ENCODE data around the gene BFSP2. TPM values are rescaled to one million over a fixed set of nuclear protein-coding genes. Genes with fewer than 3 reads are reported as not detected.
"Not testable (repeated sequence)": the region's sequence is repeated elsewhere in the genome, so short reads cannot be mapped to it uniquely, and the experiment has no call there.

The BFSP2 gene
- total RNA-seq, 1 donor from 2014 or later: not detected

GRCh38 chr3:133469140-133469731 lies 69.4 kb downstream of the BFSP2 start:
- Mint-ChIP-seq H3K9me3 (no peaks in the 10 kb centered on the region), H3K4me1 (ENCODE audit: unreplicated experiment) (peaks cover 11% of the 10 kb centered on the region), H3K36me3 (no peaks in the 10 kb centered on the region), H3K4me3 (no peak overlapping the region), H3K27ac (no peak overlapping the region), H3K27me3 (peaks cover 18% of the 10 kb centered on the region)
- TF ChIP-seq CTCF (conservative IDR thresholded peaks at IDR 0.05): no peak
- no peak for DNase-seq (ENCODE audit: extremely low spot score, unreplicated experiment)

GRCh38 chr3:133472242-133472641 lies 72.4 kb downstream of the BFSP2 start:
- peaks cover 18% of the 10 kb centered on the region for H3K27me3 Mint-ChIP-seq
- H3K4me3 Mint-ChIP-seq: peak overlapping the region; percentile 53
- no peaks in the 10 kb centered on the region for H3K36me3 Mint-ChIP-seq
- no peak for TF ChIP-seq CTCF (conservative IDR thresholded peaks at IDR 0.05)
- no peak for DNase-seq (ENCODE audit: extremely low spot score, unreplicated experiment)
- no peaks in the 10 kb centered on the region for H3K9me3 Mint-ChIP-seq
- peaks cover 31% of the 10 kb centered on the region for H3K4me1 Mint-ChIP-seq (ENCODE audit: unreplicated experiment)
- no peak overlapping the region for H3K27ac Mint-ChIP-seq

- no peak for TF ChIP-seq CTCF (conservative IDR thresholded peaks at IDR 0.05)
- DNase-seq (ENCODE audit: extremely low spot score, unreplicated experiment): no peak
- no peaks in the 10 kb centered on the region for H3K36me3 Mint-ChIP-seq
- H3K9me3 Mint-ChIP-seq: no peaks in the 10 kb centered on the region
- peak overlapping the region; percentile 23 for H3K27ac Mint-ChIP-seq
- H3K27me3 Mint-ChIP-seq: peaks cover 18% of the 10 kb centered on the region
- H3K4me1 Mint-ChIP-seq (ENCODE audit: unreplicated experiment): peaks cover 35% of the 10 kb centered on the region
- H3K4me3 Mint-ChIP-seq: no peak overlapping the region
These were observed 73.0 kb downstream of the BFSP2 start for GRCh38 chr3:133472889-133473288.

- not testable (repeated sequence) for H3K36me3 Mint-ChIP-seq; H3K4me3 Mint-ChIP-seq; H3K9me3 Mint-ChIP-seq; DNase-seq (ENCODE audit: extremely low spot score, unreplicated experiment)
- peaks cover 42% of the 10 kb centered on the region for H3K4me1 Mint-ChIP-seq (ENCODE audit: unreplicated experiment)
- H3K27ac Mint-ChIP-seq: peak overlapping the region; percentile 23
- peaks cover 18% of the 10 kb centered on the region for H3K27me3 Mint-ChIP-seq
These were observed 73.8 kb downstream of the BFSP2 start for GRCh38 chr3:133473472-133474191.

GRCh38 chr3:133474251-133474801 lies 74.5 kb downstream of the BFSP2 start:
- no peaks in the 10 kb centered on the region for H3K36me3 Mint-ChIP-seq
- peaks cover 46% of the 10 kb centered on the region for H3K4me1 Mint-ChIP-seq (ENCODE audit: unreplicated experiment)
- no peak for TF ChIP-seq CTCF (conservative IDR thresholded peaks at IDR 0.05)
- no peaks in the 10 kb centered on the region for H3K9me3 Mint-ChIP-seq
- H3K27ac Mint-ChIP-seq: peak overlapping the region; percentile 5
- DNase-seq (ENCODE audit: extremely low spot score, unreplicated experiment): no peak
- peaks cover 18% of the 10 kb centered on the region for H3K27me3 Mint-ChIP-seq
- no peak overlapping the region for H3K4me3 Mint-ChIP-seq

- Mint-ChIP-seq H3K4me1 (ENCODE audit: unreplicated experiment) (peaks cover 46% of the 10 kb centered on the region), H3K4me3 (no peak overlapping the region), H3K27ac (peak overlapping the region; percentile 24), H3K36me3 (no peaks in the 10 kb centered on the region), H3K9me3 (no peaks in the 10 kb centered on the region), H3K27me3 (peaks cover 18% of the 10 kb centered on the region)
- no peak for DNase-seq (ENCODE audit: extremely low spot score, unreplicated experiment)
- TF ChIP-seq CTCF (conservative IDR thresholded peaks at IDR 0.05): no peak
These were observed 75.0 kb downstream of the BFSP2 start for GRCh38 chr3:133474817-133475216.

Measured in type B pancreatic cell (in vitro differentiated cells).